Activated naive CD4-positive, alpha-beta T cell treated with anti-CD3 and anti-CD28 coated beads, Interleukin-2, amount 10 ng/mL, durations not matched to agents 7 days and 5 days (primary cell): Measurements from ENCODE around the gene SNAPIN.

ENCODE experiments used
- CTCF ChIA-PET: fragments of 350-600 bp; sonication (Branson Sonifier 250); formaldehyde crosslinking; loops from one replicate; lab custom pipeline; 2021; ENCODE audit warnings: antibody characterized with exemption; lab: Charles Lee
- DNase-seq: peaks from one replicate; pipeline ENCODE4 v3.0.0-alpha.2; 2020
- H3K27ac Mint-ChIP-seq: one replicate; pipeline ENCODE4 v1.8.0; 2021; ENCODE audit warnings: mild to moderate bottlenecking, moderate library complexity, mixed read lengths
- H3K27me3 Mint-ChIP-seq: one replicate; pipeline ENCODE4 v1.8.0; 2021; ENCODE audit warnings: mild to moderate bottlenecking, mixed read lengths
- H3K36me3 Mint-ChIP-seq: one replicate; pipeline ENCODE4 v1.8.0; 2021; ENCODE audit warnings: mixed read lengths
- H3K4me1 Mint-ChIP-seq: one replicate; pipeline ENCODE4 v1.8.0; 2021; ENCODE audit warnings: mixed read lengths
- H3K4me3 Mint-ChIP-seq: one replicate; pipeline ENCODE4 v1.8.0; 2021; ENCODE audit warnings: mild to moderate bottlenecking, moderate library complexity, mixed read lengths
- H3K9me3 Mint-ChIP-seq: one replicate; pipeline ENCODE4 v1.8.0; 2021; ENCODE audit warnings: mixed read lengths

The SNAPIN gene

DNA sequence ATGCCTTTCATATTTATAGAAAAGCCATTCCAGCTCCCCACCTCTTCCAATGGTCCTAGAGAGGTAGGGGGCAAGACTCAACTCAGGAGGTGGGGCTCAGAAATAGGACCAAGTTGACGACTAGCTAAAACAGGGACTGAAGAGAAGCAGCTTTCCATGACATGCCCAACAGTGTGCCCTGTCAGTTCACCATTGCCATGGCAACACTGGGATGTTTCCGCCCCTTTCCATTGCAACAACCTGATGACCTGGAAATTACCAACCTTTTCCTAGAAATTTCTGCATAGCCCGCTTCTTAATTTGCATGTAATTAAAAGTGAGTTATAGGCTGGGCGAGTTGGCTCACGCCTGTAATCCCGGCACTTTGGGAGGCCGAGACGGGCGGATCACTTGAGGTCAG, 47.0 kb downstream of the SNAPIN start:
- peaks cover 13% of the 10 kb centered on the region for H3K27me3 Mint-ChIP-seq
- no peak overlapping the region for H3K4me3 Mint-ChIP-seq
- no peak for DNase-seq
- no peaks in the 10 kb centered on the region for H3K36me3 Mint-ChIP-seq
- no peaks in the 10 kb centered on the region for H3K4me1 Mint-ChIP-seq
- no peaks in the 10 kb centered on the region for H3K9me3 Mint-ChIP-seq
- CTCF ChIA-PET: no interaction called here
- H3K27ac Mint-ChIP-seq: no peak overlapping the region

- CTCF ChIA-PET: interaction anchor here (0.6 kb wide), 1 partner anchor 332 kb away, joined by 3 read pairs; no protein-coding TSS in a partner anchor
- no peaks in the 10 kb centered on the region for H3K9me3 Mint-ChIP-seq
- H3K4me3 Mint-ChIP-seq: no peak overlapping the region
- H3K36me3 Mint-ChIP-seq: no peaks in the 10 kb centered on the region
- H3K27ac Mint-ChIP-seq: no peak overlapping the region
- peaks cover 19% of the 10 kb centered on the region for H3K27me3 Mint-ChIP-seq
- no peaks in the 10 kb centered on the region for H3K4me1 Mint-ChIP-seq
- DNase-seq: no peak
These were observed 52.5 kb downstream of the SNAPIN start for GRCh38 chr1:153711026-153711425.
